IPS-11a (cell line): ENCODE measurements around the gene RASSF1.

Source experiments
- H3K4me3 ChIP-seq: one replicate; pipeline ENCODE4 v1.5.1; 2013; ENCODE audit warnings: low read depth, low read length, control low read depth

Gene RASSF1

DNA sequence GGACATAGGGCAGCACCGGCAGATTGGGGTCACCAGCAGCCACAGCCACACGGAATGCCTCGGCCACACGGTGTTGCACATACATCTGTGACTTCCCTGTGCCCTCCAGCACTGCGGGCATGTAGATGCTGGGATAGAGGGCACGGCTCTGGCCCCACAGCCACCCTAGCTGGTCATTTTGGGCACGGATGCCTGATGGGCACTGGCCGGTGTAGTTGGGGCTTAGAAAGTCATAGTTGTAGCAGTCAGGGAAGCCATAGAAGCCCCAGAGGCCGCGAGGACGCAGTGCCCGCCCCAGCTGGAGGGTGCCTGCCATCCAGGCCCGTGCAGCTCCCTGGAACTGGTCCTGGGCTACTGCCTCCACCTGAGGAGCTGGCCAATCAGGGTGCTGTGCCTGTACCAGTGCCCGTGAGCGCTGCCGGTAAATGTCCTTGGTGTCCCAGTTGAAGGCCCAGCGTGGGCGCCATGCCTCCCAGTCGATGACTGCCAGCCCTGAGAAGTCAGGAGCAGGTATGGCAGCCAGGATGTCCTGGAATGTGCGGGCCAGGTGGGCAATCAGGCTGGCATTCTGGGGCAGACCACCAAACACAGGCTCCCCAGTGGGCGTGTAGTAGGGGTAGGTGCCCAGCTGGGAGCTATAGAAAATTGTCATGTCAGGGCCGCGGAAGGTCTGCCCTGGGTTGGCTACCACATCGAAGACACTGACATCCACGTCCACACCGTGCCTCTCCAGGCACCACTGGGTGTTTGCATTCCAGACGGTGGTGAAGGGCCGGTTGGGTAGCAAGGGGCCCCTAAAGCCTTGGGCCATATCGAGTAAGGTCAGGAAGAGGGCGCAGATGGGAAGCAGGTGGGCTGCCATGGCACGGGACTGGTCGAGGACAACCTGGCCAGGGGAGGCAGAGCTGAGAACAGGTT, 38.3 kb downstream of the RASSF1 start:
- no peak overlapping the region for H3K4me3 ChIP-seq

DNA sequence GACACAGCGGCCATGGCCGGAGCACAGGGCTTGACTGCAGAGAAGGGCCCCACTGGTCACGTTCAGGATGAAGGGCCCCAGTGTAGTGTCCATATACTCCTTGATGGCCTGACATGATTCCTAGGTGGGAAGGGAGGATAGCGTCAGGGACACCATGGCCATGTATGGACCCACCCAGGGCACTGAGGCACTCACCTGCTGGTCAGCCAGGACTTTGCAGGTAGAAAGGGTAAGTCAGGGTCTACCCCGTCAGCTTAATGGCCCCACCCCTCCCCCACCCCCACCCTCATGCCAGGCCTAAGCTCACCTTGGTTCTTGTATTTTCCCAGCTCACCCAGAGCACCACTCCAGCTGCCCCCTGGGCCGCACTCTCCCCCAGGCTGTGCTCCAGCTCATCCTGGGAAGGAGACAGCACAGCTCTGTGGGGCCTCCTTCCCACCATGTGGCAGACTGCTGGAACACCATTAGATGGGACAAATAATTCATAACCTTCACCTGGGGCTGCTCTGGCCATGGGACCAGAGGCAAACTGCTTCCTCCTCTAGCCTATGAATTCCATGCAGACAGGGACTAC, 39.9 kb downstream of the RASSF1 start:
- no peak overlapping the region for H3K4me3 ChIP-seq

DNA sequence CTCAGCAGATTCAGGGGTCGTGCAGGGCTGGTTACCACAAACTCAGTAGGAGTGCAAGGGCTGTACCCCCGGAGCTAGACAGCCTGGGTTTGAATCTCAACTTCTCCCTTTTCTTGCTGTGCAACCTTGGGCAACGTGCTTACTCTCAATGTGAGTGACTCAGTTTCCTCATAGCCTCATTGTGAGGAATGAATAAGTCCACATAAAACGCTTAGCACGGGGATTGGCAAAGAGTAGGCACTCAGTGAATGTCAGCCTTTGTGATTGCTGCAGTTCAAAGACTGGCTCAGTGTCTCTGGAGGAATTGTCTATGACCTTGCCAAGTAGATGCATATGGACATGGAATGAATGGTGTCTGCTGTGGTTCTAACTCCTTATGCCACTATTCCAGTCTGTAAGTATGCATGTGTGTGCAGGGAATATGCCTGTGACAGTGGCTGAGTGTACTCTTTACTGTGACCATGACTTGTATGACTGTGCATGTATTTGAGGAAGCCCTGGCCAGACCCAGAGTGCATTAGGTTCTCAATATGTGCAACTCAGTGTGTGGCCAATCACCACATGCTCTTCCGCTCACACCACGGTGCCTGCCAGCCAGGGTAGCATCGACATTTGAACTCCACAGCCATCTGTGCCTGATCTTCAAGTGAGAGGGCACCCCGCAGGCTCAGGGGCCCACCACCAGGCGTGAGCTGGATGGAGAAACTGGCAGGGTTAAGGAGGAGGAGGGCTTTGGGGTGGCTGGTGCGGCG, 40.5 kb downstream of the RASSF1 start:
- peak overlapping the region; percentile 10 for H3K4me3 ChIP-seq

DNA sequence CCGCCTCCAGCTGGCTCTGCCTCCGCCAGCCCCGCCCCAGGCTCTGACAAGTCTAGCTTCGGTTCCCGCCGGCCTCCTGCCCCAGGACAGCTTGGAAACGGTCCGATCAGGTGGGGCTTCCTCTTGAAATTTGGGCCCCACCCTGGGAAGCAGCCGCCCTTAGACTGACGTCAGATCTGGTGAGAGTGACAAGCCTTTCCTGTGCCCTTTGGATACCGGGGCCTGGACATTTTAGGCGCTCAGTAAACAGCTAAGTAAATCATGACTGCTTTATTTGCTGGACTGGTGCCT, 41.1 kb downstream of the RASSF1 start:
- peak overlapping the region; percentile 10 for H3K4me3 ChIP-seq

DNA sequence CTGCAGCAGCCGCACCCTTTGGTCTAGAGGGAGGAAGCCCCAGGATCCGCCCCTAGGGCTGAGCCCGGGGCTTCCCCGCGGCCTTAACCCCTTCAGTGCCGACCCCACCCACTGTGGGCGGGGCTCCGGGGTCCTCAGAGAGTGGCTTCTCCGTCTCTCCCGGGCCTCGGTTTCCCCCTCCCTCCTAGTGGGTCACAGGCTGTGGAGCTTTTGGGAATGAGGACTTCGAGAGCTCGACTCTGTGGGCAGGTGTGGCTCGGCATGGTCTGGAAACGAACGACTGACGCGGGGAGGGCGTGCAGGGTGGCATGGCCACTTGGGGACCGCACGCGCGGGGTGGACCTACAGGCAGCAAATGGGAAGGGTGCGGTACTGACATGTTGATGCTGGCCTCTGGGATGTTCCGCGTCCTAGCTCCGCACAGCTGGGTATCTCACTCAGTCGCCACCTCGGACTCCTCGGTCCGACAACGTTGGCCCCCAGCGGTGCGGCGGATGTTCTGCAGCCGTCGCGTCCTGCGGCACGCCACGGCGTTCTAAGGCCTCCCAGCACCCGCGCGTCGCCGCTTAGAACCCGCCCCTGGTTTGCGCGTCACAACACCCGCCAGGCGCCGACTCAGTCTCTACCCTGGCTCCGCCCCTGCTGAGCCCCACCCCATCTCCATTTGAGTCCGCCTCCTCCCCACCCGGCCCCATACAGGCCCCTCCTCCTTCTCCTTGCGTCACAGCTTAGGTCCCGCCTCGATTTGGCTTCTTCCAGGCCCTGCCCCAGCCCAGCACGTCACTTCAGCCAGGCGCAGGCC, 41.6 kb downstream of the RASSF1 start, which contains the start of the genes HYAL3 and NAA80:
Gene HYAL3, minus strand, starts transcription at position 570 of the 802 bp plus-strand sequence. CDS start 3,803 bp downstream, outside the sequence.
Gene NAA80, minus strand, starts transcription at position 570 of the 802 bp plus-strand sequence. CDS start 1,942 bp downstream, outside the sequence.
- H3K4me3 ChIP-seq, result peak within 1 kb of the TSS; percentile 86

DNA sequence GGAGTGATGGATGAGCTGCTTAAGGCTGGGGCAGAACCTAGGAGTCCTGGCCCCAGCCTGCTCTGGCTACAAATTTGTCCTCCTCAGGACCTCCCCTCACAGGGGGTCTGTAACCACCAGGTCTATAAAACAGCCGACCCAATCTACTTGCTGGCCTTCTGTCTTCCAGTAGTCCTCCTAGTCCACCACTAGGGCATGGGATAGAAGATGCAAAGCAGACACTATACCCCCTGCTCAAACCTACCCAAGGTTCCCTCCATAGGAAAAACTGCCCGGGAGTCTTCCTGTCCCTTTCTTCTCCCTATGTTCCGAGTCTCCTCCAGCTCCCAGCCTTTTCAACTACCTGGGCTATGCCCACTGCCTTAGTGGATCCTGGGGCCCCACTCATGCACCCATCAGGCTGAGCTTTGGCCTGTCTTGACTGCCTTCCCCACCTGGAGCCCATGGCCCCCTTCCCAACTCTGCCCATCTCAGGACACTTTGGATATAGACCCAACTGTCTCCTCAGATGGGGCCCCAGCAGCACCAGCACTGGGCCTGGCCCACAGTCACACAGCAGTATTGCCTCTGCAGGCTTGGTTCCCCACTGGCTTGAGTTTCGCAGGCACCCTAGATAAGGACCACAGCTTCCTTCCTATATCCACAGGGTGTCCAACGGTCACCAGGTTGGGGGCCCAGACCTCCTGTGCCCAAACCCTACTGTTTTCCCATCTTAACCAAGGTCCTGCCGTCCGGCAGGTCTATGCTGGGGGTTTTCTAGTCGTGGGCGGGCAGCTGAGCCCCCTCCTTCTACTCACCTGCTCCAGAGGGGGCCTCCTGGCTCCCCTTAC, 42.5 kb downstream of the RASSF1 start:
- H3K4me3 ChIP-seq, result peak overlapping the region; percentile 86

DNA sequence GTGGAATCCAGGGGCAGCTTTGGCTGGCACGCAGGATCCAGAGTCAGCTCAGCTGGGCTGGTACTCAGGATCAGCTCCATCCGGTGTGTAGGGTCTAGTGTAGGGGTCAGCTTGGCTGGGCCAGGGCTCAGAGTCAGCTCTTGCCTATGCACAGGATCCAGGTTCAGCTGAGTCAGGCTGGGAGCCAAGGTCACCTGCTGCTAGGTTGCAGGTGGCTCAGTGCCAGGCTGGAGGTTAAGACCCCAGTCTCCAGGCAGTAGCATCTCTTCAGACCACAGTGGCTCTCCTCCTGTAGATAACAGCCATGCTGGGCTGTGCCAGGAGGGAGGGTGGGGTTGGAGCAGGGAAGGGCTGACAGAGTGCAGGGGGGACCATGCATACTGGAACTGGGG, 43.3 kb downstream of the RASSF1 start:
- no peak overlapping the region for H3K4me3 ChIP-seq

GRCh38 chr3:50296721-50297383, 43.8 kb downstream of the RASSF1 start:
- no peak overlapping the region for H3K4me3 ChIP-seq

DNA sequence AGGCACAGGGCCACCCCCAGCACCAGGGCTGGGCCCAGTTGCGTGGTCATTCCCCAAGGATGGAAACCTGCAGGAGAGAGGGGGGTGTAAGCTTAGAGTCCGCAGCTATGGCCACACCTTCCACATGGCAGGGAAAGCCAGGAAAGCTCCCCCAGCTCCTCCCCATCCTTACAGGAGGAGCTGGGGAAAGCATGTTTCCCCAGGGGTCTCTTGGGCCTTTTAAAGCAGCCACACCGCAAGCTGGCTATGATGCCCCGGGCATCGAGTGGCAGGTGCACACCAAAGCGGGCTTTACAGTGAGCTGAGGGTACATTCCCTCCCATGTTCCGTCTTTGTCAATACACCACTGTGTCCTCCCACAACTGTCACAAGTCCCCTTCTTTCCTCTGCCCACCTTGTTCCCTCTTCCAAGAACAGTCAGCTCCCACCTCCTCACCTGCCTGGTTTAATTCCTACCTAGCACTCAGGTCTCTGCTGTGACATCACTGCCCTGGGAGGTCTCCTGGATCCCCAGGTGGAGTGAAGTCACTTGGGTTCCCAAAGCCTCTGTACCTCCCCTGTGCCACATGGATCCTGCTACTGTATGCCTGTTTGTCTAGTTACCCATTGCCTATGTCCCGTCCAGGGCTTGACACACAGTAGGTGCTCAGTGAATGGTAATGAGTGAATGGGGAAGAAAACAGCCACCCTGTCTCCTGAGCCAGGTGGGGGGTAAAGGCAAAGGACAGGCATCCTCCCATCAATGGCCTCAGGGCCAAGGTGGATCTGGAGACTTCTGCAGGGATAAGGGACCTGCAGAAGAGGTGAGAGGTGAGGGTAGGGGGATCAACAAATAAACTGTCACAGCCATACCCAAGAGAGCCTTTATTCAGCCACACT, 44.8 kb downstream of the RASSF1 start:
- H3K4me3 ChIP-seq, result no peak overlapping the region

- H3K4me3 ChIP-seq, result no peak overlapping the region
Measured at GRCh38 chr3:50294492-50295403, 45.9 kb downstream of the RASSF1 start.

GRCh38 chr3:50294089-50294488, 46.5 kb downstream of the RASSF1 start:
- no peak overlapping the region for H3K4me3 ChIP-seq

DNA sequence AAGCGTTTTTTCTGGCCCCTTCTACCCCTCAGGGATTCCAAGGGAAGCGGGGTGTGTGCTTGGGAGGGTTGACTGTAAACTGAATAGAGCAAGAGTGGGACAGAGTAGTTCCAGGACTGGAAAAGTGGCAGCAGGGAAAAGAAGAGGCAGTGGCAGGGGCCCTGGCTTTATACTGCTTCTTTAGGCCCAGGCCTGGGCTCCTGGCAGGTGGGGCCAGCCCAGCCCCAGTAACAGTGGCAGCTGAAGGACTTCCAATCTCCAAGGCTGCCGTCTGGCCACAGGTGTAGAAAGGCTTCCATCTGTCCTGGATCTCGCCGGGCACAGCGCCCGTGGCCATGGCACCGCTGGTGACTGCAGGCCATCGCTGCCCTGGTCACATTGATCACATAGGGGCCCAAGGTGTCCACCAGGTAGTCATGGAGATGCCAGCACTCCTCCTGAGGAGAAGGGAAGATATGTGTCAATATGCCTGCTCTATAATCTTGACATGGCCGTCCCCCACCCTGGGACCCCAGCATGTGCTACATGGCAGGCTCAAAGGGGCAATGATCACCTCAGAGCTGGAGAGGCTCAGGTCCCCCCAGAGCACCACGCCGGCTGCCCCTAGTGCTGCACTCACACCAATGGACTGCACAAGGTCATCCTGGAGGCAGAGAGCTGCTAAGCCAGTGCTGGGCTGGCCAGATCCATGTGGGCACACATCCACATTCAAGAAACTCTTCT, 47.4 kb downstream of the RASSF1 start:
- H3K4me3 ChIP-seq, result no peak overlapping the region

- H3K4me3 ChIP-seq, result peak within 1 kb of the TSS; percentile 84
Measured at GRCh38 chr3:50292159-50293078, 48.2 kb downstream of the RASSF1 start, which contains the start of gene IFRD2. Gene IFRD2 (minus strand): TSS chr3:50292429. CDS start chr3:50292274, 155 bp downstream.

DNA sequence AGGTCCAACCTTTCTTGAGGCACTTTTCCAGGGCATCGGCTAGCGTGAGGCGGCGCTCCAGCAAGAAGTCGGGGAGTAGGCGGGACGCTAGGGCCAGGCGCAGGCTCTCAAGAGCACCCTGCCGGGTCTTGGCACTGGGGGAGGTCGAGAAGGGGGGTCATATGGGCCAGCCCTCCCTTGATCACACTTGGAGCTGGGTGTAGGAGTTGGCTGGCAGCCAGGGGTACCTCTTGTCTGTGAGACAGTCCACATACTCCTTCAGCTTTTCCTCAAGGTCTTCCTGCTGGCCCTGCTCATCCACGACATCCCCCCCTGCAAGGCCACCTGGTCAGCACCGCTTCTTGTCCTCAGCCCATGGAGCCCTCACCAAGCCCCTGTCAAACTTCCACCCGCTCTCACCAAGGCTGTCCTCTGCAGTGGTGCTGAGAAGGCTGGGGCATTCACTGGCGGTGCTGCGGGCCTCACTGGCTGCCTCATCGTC, 50.4 kb downstream of the RASSF1 start:
- no peak overlapping the region for H3K4me3 ChIP-seq

DNA sequence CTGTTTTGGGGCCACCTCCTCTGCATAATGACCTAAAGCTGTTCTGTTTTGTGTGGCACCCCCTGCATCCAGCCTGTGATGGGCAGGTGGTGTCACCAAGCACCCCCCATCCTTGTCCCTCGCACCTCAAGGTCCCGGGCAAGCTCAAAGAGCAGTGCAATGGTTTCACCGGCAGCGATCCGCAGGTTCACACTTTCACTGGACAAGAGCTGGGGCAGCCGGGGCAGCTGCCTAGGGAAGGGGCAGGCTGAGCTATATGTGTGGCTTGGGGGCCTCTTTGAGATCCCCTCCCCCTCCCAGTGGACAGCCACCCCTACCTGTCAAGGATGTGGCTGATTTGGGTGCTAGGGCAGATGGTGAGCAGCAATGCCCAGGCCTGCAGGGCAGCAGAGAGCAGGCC, 51.5 kb downstream of the RASSF1 start:
- H3K4me3 ChIP-seq, result no peak overlapping the region
